Fibroblast of the aortic adventitia (primary cell): ENCODE measurements around the gene SYP. TPM values are rescaled to one million over a fixed set of nuclear protein-coding genes. Genes with fewer than 3 reads are reported as not detected.
"Not testable (repeated sequence)": the region's sequence is repeated elsewhere in the genome, so short reads cannot be mapped to it uniquely, and the experiment has no call there.

Experiments
- DNase-seq: peaks from one replicate; pipeline ENCODE4 v3.0.0-alpha.2; 2010; ENCODE audit warnings: low read depth
- H3K4me3 ChIP-seq: 2 replicates; pipeline ENCODE4 v1.5.1; 2011; ENCODE audit warnings: low read depth, mild to moderate bottlenecking, control low read depth, low read length, moderate library complexity
- total RNA-seq: library from RNA; depleted of rRNA; stranded (reverse); fragments of >200 nt; gene quantifications from 2 replicates; pipeline ENCODE4 v1.2.3, GENCODE V29; 2012; ENCODE audit warnings: low replicate concordance
- TF ChIP-seq, protein P1 (sequence below): IDR thresholded peaks from 2 replicates; pipeline ENCODE4 v1.5.1; 2011; ENCODE audit warnings: mild to moderate bottlenecking, low read length, control low read depth, inconsistent platforms; ENCODE audit not compliant: insufficient read depth

Gene SYP
- total RNA-seq, 1 donor, result 0.18 TPM

- DNase-seq, result no peak
- TF ChIP-seq, protein P1, sequence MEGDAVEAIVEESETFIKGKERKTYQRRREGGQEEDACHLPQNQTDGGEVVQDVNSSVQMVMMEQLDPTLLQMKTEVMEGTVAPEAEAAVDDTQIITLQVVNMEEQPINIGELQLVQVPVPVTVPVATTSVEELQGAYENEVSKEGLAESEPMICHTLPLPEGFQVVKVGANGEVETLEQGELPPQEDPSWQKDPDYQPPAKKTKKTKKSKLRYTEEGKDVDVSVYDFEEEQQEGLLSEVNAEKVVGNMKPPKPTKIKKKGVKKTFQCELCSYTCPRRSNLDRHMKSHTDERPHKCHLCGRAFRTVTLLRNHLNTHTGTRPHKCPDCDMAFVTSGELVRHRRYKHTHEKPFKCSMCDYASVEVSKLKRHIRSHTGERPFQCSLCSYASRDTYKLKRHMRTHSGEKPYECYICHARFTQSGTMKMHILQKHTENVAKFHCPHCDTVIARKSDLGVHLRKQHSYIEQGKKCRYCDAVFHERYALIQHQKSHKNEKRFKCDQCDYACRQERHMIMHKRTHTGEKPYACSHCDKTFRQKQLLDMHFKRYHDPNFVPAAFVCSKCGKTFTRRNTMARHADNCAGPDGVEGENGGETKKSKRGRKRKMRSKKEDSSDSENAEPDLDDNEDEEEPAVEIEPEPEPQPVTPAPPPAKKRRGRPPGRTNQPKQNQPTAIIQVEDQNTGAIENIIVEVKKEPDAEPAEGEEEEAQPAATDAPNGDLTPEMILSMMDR, result no peak
- H3K4me3 ChIP-seq, result no peak overlapping the region
These were observed 22.0 kb downstream of the SYP start for GRCh38 chrX:49177873-49178480.

DNA sequence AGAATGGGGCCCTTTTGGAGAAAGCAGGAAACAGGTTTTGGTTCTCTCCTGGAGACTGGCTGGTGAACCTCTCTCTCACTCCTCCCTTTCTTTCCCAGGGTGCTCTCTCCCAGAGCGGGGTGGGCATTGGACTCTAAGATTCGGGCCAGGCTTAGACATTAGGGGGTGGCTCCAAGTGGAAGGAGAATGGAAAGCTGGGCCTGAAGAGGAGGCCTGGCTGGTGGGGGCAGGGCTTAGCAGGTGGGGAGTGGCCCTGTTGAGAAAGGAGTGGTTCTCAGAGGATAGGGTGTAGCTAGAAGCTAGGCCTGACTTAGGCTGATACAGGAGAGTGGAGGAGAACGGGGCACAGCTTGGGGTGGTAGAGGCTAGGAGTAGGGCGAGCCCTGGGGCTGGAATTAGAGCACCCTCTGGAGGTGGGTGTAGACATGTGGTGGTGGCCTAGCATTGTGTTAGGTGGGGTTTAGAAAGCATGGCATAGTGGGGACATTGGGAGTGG lies 22.6 kb downstream of the SYP start:
- DNase-seq, result no peak
- TF ChIP-seq, protein P1, result peak; percentile 8
- H3K4me3 ChIP-seq, result no peak overlapping the region

- TF ChIP-seq, protein P1, result no peak
- H3K4me3 ChIP-seq, result no peak overlapping the region
- DNase-seq, result no peak
These were observed 23.3 kb downstream of the SYP start for GRCh38 chrX:49176421-49177326.

DNA sequence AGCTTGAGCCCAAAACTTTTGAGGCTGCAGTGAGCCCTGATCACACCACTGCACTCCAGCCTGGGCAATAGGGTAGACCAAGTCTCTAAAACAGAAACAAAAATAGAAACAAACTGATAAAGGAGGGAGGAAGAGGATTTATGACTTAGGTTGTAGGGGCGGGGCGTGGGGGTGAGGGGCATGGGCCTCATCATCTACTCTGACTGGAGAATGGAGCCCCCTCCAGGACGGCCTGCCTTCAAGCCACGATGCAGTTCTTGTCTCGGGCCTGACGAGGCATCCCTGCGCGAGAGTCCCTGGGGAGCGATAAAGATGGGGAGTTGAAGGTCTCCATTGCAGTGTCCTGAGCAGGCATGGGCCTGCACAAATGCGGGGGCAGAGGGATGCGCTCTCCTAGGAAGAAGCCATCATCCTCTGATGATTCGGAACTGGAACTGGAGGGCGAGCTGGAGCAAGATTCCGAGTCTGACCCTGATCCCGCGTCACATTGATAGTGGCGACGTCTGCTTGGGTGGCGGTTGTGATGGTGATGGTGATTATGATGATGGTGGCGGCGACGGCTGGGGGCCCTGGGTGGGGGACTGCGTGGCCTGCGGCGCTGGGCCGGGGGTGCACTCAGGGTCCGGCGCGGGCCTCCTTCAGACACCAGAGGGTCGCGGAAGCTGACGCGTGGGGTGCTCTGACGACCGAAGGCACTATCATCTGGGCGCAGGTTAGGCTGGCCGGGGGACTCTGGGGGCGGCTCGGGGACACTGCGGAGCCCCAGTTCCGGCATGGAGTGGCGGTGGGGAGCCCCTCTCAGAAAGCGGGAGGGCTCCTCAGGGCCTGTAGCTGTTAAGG lies 24.3 kb downstream of the SYP start:
- no peak for DNase-seq
- no peak overlapping the region for H3K4me3 ChIP-seq

GRCh38 chrX:49174723-49175122 lies 25.3 kb downstream of the SYP start:
- DNase-seq, result no peak
- no peak overlapping the region for H3K4me3 ChIP-seq
- TF ChIP-seq, protein P1, result no peak

More for the DNA sequence above, 24.3 kb downstream of the SYP start:
- TF ChIP-seq, protein P1, result no peak

GRCh38 chrX:49173544-49173943 lies 26.4 kb downstream of the SYP start:
- DNase-seq, result not testable (repeated sequence)
- peak overlapping the region; percentile 72 for H3K4me3 ChIP-seq
